PC-9 (cell line): ENCODE results near the gene CEP85L.

ENCODE experiments used
- EZH2 ChIP-seq: fragments of 200-600 bp; sonication (generic); IDR thresholded peaks from 2 replicates; pipeline ENCODE4 v1.8.0; 2017; ENCODE audit warnings: antibody characterized with exemption, low read depth
- TF ChIP-seq, protein P1 (sequence below): fragments of 200-600 bp; sonication (generic); conservative IDR thresholded peaks from 2 replicates; pipeline ENCODE4 v1.6.1; 2017; ENCODE audit warnings: mixed run types, antibody characterized with exemption, mild to moderate bottlenecking, moderate library complexity

GRCh38 chr6:118591897-118592296 is 59.5 kb downstream of the CEP85L start:
- TF ChIP-seq, protein P1, sequence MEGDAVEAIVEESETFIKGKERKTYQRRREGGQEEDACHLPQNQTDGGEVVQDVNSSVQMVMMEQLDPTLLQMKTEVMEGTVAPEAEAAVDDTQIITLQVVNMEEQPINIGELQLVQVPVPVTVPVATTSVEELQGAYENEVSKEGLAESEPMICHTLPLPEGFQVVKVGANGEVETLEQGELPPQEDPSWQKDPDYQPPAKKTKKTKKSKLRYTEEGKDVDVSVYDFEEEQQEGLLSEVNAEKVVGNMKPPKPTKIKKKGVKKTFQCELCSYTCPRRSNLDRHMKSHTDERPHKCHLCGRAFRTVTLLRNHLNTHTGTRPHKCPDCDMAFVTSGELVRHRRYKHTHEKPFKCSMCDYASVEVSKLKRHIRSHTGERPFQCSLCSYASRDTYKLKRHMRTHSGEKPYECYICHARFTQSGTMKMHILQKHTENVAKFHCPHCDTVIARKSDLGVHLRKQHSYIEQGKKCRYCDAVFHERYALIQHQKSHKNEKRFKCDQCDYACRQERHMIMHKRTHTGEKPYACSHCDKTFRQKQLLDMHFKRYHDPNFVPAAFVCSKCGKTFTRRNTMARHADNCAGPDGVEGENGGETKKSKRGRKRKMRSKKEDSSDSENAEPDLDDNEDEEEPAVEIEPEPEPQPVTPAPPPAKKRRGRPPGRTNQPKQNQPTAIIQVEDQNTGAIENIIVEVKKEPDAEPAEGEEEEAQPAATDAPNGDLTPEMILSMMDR = no peak
- no peak for TF ChIP-seq EZH2
